IMR-90 (cell line): ENCODE measurements around the gene DNAH5. TPM values are rescaled to one million over a fixed set of nuclear protein-coding genes. Genes with fewer than 3 reads are reported as not detected.
A peak's percentile ranks its signal among the peaks of the same experiment; 100 is the strongest.

Experiments used
- ATAC-seq: fragments of 200-7000 bp; cut with Tn5 transposase; 2 replicates; pipeline ENCODE4 v1.9.1; 2020; ENCODE audit warnings: low read depth, mild to moderate bottlenecking, moderate library complexity
- BruUV-seq: library from RNA; stranded (reverse); fragments of 400-500 nt; replicated peaks from 2 replicates; lab custom pipeline; 2021; lab: Mats Ljungman, UMichigan
- CTCF ChIA-PET: fragments of 300-600 bp; formaldehyde crosslinking; extraction: SDS; loops from one replicate; lab custom pipeline; 2021; ENCODE audit warnings: antibody characterized with exemption; lab: Yijun Ruan, JAX
- POLR2A ChIA-PET: fragments of 300-600 bp; sonication (Branson Sonifier 250); formaldehyde crosslinking; loops from one replicate; lab custom pipeline; 2022; ENCODE audit warnings: antibody characterized with exemption; ENCODE audit not compliant: unreplicated experiment; lab: Charles Lee
- DNase-seq: peaks from one replicate; pipeline ENCODE4 v3.0.0; 2013
- H2AFZ ChIP-seq: replicated peaks from 2 replicates; pipeline ENCODE3; 2013; ENCODE audit warnings: low read length, mild to moderate bottlenecking; ENCODE audit not compliant: poor library complexity
- H2AK5ac ChIP-seq: 2 replicates; pipeline ENCODE4 v1.6.1; 2013; ENCODE audit warnings: low read depth, low read length, inconsistent platforms
- H2AK9ac ChIP-seq: replicated peaks from 2 replicates; pipeline ENCODE3; 2013; ENCODE audit warnings: mild to moderate bottlenecking, low read depth, low read length, moderate library complexity; ENCODE audit not compliant: poor library complexity
- H2BK120ac ChIP-seq: 2 replicates; pipeline ENCODE4 v1.6.1; 2013; ENCODE audit warnings: low read depth, low read length, inconsistent platforms
- H2BK15ac ChIP-seq: 3 replicates; pipeline ENCODE4 v1.6.1; 2013; ENCODE audit warnings: low read depth, low read length, inconsistent platforms
- H2BK20ac ChIP-seq: 2 replicates; pipeline ENCODE4 v1.6.1; 2013; ENCODE audit warnings: low read depth, mild to moderate bottlenecking, inconsistent platforms, low read length, moderate library complexity
- H2BK5ac ChIP-seq: 2 replicates; pipeline ENCODE4 v1.6.1; 2013; ENCODE audit warnings: mild to moderate bottlenecking, low read depth, low read length, inconsistent platforms; ENCODE audit not compliant: poor library complexity, severe bottlenecking
- H3K14ac ChIP-seq: replicated peaks from 2 replicates; pipeline ENCODE4 v1.6.1; 2013; ENCODE audit warnings: low read depth, low read length, inconsistent platforms
- H3K18ac ChIP-seq: 2 replicates; pipeline ENCODE4 v1.6.1; 2013; ENCODE audit warnings: low read depth, low read length, control low read depth
- H3K23ac ChIP-seq: 2 replicates; pipeline ENCODE4 v1.6.1; 2013; ENCODE audit warnings: low read depth, low read length, inconsistent platforms
- H3K27ac ChIP-seq: 2 replicates; pipeline ENCODE4 v1.5.1; 2013; ENCODE audit warnings: mild to moderate bottlenecking, control low read depth, low read length; ENCODE audit not compliant: insufficient read depth
- H3K27me3 ChIP-seq: 2 replicates; pipeline ENCODE4 v1.6.1; 2013; ENCODE audit warnings: low read length; ENCODE audit not compliant: control insufficient read depth, insufficient read depth
- H3K36me3 ChIP-seq: 2 replicates; pipeline ENCODE4 v1.6.1; 2013; ENCODE audit warnings: low read length, mixed read lengths; ENCODE audit not compliant: control insufficient read depth, insufficient read depth
- H3K4ac ChIP-seq: 2 replicates; pipeline ENCODE4 v1.6.1; 2013; ENCODE audit warnings: low read depth, low read length, inconsistent platforms
- H3K4me1 ChIP-seq: 2 replicates; pipeline ENCODE4 v1.6.1; 2013; ENCODE audit warnings: low read length, mixed read lengths; ENCODE audit not compliant: control insufficient read depth, insufficient read depth
- H3K4me2 ChIP-seq: 2 replicates; pipeline ENCODE4 v1.6.1; 2013; ENCODE audit warnings: low read depth, mild to moderate bottlenecking, control low read depth, low read length, moderate library complexity
- H3K4me3 ChIP-seq: 2 replicates; pipeline ENCODE4 v1.5.1; 2013; ENCODE audit warnings: low read depth, mild to moderate bottlenecking, control low read depth, low read length, moderate library complexity; ENCODE audit not compliant: insufficient read depth
- H3K56ac ChIP-seq: 2 replicates; pipeline ENCODE4 v1.6.1; 2013; ENCODE audit warnings: low read length, inconsistent platforms; ENCODE audit not compliant: insufficient read depth; ENCODE audit errors: extremely low read depth
- H3K79me1 ChIP-seq, 2 experiments: 2 replicates each; pipeline ENCODE4 v1.6.1; 2013; ENCODE audit warnings: low read length in 2 of 2, inconsistent platforms in 1 of 2, low read depth in 1 of 2
- H3K9ac ChIP-seq: 2 replicates; pipeline ENCODE4 v1.6.1; 2013; ENCODE audit warnings: low read depth, low read length, control low read depth
- H3K9me1 ChIP-seq: 2 replicates; pipeline ENCODE4 v1.6.1; 2013; ENCODE audit warnings: low read length, inconsistent platforms; ENCODE audit not compliant: insufficient read depth
- H3K9me3 ChIP-seq: 2 replicates; pipeline ENCODE4 v1.6.1; 2013; ENCODE audit warnings: low read length; ENCODE audit not compliant: control insufficient read depth, insufficient read depth
- H4K20me1 ChIP-seq: 2 replicates; pipeline ENCODE4 v1.6.1; 2013; ENCODE audit warnings: low read length, inconsistent platforms; ENCODE audit not compliant: insufficient read depth
- H4K5ac ChIP-seq: 2 replicates; pipeline ENCODE4 v1.6.1; 2013; ENCODE audit warnings: mild to moderate bottlenecking, low read depth, low read length, control low read depth
- H4K8ac ChIP-seq, 2 experiments: 2 replicates each; pipeline ENCODE4 v1.6.1; 2013; ENCODE audit warnings: low read depth in 2 of 2, low read length in 2 of 2, control low read depth in 1 of 2, inconsistent platforms in 1 of 2
- H4K91ac ChIP-seq: 2 replicates; pipeline ENCODE4 v1.6.1; 2013; ENCODE audit warnings: low read depth, low read length, inconsistent platforms; ENCODE audit not compliant: insufficient read depth
- BHLHE40 ChIP-seq: fragments of 150-350 bp; IDR thresholded peaks from 2 replicates; pipeline ENCODE4 v1.6.1; 2016; ENCODE audit warnings: mild to moderate bottlenecking, low read depth, low read length
- CHD1 ChIP-seq: IDR thresholded peaks from 2 replicates; pipeline ENCODE4 v1.6.1; 2012; ENCODE audit warnings: low read depth, low read length, improper control_type of control experiment
- MAFK ChIP-seq: IDR thresholded peaks from 2 replicates; pipeline ENCODE4 v1.6.1; 2012; ENCODE audit warnings: low read depth, low read length, improper control_type of control experiment
- MAZ ChIP-seq: IDR thresholded peaks from 2 replicates; pipeline ENCODE4 v1.6.1; 2012; ENCODE audit warnings: low read depth, mild to moderate bottlenecking, low read length, improper control_type of control experiment, moderate library complexity, borderline replicate concordance
- MXI1 ChIP-seq: IDR thresholded peaks from 2 replicates; pipeline ENCODE4 v1.6.1; 2012; ENCODE audit warnings: low read depth, mild to moderate bottlenecking, low read length, moderate library complexity, borderline replicate concordance
- NFE2L2 ChIP-seq: fragments of 150-350 bp; IDR thresholded peaks from 2 replicates; pipeline ENCODE4 v1.6.1; 2016; ENCODE audit warnings: low read depth, mild to moderate bottlenecking, low read length
- POLR2A ChIP-seq: IDR thresholded peaks from 2 replicates; pipeline ENCODE4 v1.6.1; 2012; ENCODE audit warnings: mild to moderate bottlenecking, low read depth, low read length
- RAD21 ChIP-seq: IDR thresholded peaks from 2 replicates; pipeline ENCODE4 v1.6.1; 2012; ENCODE audit warnings: low read length, improper control_type of control experiment
- RFX5 ChIP-seq: IDR thresholded peaks from 2 replicates; pipeline ENCODE4 v1.8.0; 2012; ENCODE audit warnings: low read depth, mild to moderate bottlenecking, low read length, moderate library complexity
- SMC3 ChIP-seq: fragments of 150-350 bp; IDR thresholded peaks from 2 replicates; pipeline ENCODE4 v1.6.1; 2016; ENCODE audit warnings: low read depth, mild to moderate bottlenecking, antibody characterized with exemption, low read length, moderate library complexity
- WGBS, 2 experiments: methylation state at CpG; one replicate each; pipeline versions ENCODE4 v1.1.5 to v1.1.7; 2013; ENCODE audit warnings: missing lambda C conversion rate in 2 of 2; ENCODE audit not compliant: insufficient read length in 1 of 2; ENCODE audit errors: extremely low coverage in 2 of 2; 5-methylcytosine and 5-hydroxymethylcytosine counted together
- dilution Hi-C: fragments of 300-500 bp; cut with HindIII; formaldehyde crosslinking; loops from one replicate; pipeline ENCODE4 v1.14.3; 2018; ENCODE audit warnings: low sequenced_read_pairs; ENCODE audit not compliant: unreplicated experiment
- in situ Hi-C: fragments of 300-500 bp; cut with MboI; formaldehyde crosslinking; loops from 3 replicates; pipeline ENCODE4 v1.14.3; 2019; ENCODE audit warnings: low sequenced_read_pairs, inconsistent platforms, mixed read lengths
- intact Hi-C: fragments of 100-400 bp; cut with micrococcal nuclease; formaldehyde crosslinking; loops from 2 replicates; pipeline ENCODE4 v1.10.0; 2022
- polyA plus RNA-seq, 3 experiments: library from polyadenylated mRNA; depleted of rRNA; stranded (reverse); fragments of >200 nt; gene quantifications; 2 replicates each; pipeline ENCODE4 v1.2.3, GENCODE V29; 2012; ENCODE audit warnings: low replicate concordance in 1 of 3
- total RNA-seq: library from RNA; depleted of rRNA; stranded (reverse); fragments of >200 nt; gene quantifications from 2 replicates; pipeline ENCODE4 v1.2.3, GENCODE V29; 2012
- TF ChIP-seq, protein P1 (sequence below): conservative IDR thresholded peaks from 2 replicates; pipeline ENCODE4 v1.5.1; 2012; ENCODE audit warnings: mild to moderate bottlenecking, low read depth, low read length, improper control_type of control experiment
- TF ChIP-seq, protein P2 (sequence below): fragments of 150-350 bp; IDR thresholded peaks from 2 replicates; pipeline ENCODE4 v1.6.1; 2016; ENCODE audit warnings: low read depth, mild to moderate bottlenecking, low read length, moderate library complexity, borderline replicate concordance
- TF ChIP-seq, protein P3 (sequence below): fragments of 150-350 bp; IDR thresholded peaks from 2 replicates; pipeline ENCODE4 v1.6.1; 2017; ENCODE audit warnings: mild to moderate bottlenecking, antibody characterized with exemption, low read length, low read depth

Gene DNAH5
- total and polyA plus RNA-seq, 2 of the 4 experiments (the other 2 are of a cell fraction): 1.9 to 4.3 TPM

DNA sequence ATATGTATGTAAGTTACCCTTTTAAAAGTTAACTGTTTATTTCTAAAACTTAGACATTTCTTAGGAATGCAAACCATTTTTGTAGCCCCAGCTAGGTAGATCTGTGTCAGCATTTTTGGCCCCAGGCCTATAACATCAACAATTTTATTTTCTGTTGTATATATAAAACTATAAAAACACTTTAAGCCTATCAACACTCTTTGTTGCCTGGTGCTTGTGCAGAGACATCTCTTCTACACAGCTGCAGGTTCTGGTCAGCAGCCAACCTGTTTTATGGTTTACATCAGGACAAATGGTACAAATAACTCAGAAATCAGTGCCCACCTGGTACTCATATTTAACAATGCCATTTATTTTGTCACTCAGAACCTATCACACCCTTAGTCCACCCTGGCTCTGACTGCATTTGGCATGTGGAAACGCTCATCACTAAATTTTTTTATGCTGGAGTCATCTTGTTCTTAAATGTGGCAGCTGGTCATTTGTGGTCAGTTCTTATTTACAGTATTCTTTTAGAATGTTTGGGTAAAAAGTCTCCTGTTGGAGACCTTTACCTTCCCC is 173.4 kb downstream of the DNAH5 start (continued):
- peak; percentile 18; the same call in 1 of the 2 replicates for TF ChIP-seq BHLHE40

DNA sequence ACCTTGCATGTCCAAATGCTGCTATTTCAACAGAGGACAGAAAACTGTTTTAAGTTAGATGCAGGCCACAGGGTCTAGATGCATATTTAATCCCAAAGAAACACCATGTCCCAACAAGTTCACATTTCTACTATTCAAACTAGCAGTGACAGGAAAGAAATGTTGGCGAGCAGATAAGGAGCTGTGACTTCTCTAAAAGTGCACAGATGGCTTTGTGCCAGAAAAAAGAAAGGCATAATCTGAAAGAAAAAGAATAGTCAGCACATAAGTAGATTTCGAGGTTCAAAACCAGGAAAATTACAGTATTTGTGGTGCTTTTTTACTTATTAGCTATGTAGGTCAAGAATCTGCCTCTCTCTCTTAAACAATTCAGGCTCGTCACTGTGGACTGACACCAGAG is 178.3 kb downstream of the DNAH5 start:
- Histone ChIP-seq H3K4me2 (no peak overlapping the region), H2AK9ac (no peak overlapping the region), H4K91ac (no peak overlapping the region), H3K4ac (0 out of 2 replicates have a peak overlapping the region, but pooled peaks have one; percentile 33), H3K23ac (no peak overlapping the region), H2BK20ac (peak overlapping the region; percentile 59; the same call in 1 of the 2 replicates), H3K27me3 (no peaks in the 10 kb centered on the region), H2BK5ac (no peak overlapping the region), H3K14ac (no peak overlapping the region), H4K20me1 (no peaks in the 10 kb centered on the region), H3K9me3 (no peaks in the 10 kb centered on the region), H2AFZ (no peak overlapping the region), H3K9me1 (peaks cover 10% of the 10 kb centered on the region), H4K8ac (no peak overlapping the region), H3K79me1 (no peaks in the 10 kb centered on the region), H3K36me3 (peaks cover 10% of the 10 kb centered on the region), H3K4me1 (peaks cover 11% of the 10 kb centered on the region), H2BK15ac (peak overlapping the region; percentile 56; the same call in 1 of the 3 replicates), H3K56ac (no peak overlapping the region), H3K4me3 (no peak overlapping the region), H2AK5ac (peak overlapping the region; percentile 32; the same call in 1 of the 2 replicates), H3K9ac (no peak overlapping the region), H3K27ac (no peak overlapping the region), H2BK120ac (peak overlapping the region; percentile 7; the same call in 1 of the 2 replicates), H4K5ac (no peak overlapping the region), H3K18ac (peak overlapping the region; percentile 24; the same call in 1 of the 2 replicates)
- no CpG with 5 or more reads among the region's 3 CpGs for whole genome bisulfite sequencing, 2 experiments
- POLR2A ChIA-PET: no interaction called here
- dilution Hi-C loops: no loop called here
- in situ Hi-C loops: no loop called here
- ATAC-seq (no peak), DNase-seq (no peak)
- intact Hi-C loops: no loop called here
- CTCF ChIA-PET: no interaction called here
- BruUV-seq: no TSS peak
- TF ChIP-seq BHLHE40 (no peak), NFE2L2 (no peak), SMC3 (no peak), MAZ (no peak), CHD1 (no peak), RAD21 (no peak), RFX5 (no peak), MXI1 (no peak), POLR2A (no peak), MAFK (no peak)
- TF ChIP-seq, protein P1, sequence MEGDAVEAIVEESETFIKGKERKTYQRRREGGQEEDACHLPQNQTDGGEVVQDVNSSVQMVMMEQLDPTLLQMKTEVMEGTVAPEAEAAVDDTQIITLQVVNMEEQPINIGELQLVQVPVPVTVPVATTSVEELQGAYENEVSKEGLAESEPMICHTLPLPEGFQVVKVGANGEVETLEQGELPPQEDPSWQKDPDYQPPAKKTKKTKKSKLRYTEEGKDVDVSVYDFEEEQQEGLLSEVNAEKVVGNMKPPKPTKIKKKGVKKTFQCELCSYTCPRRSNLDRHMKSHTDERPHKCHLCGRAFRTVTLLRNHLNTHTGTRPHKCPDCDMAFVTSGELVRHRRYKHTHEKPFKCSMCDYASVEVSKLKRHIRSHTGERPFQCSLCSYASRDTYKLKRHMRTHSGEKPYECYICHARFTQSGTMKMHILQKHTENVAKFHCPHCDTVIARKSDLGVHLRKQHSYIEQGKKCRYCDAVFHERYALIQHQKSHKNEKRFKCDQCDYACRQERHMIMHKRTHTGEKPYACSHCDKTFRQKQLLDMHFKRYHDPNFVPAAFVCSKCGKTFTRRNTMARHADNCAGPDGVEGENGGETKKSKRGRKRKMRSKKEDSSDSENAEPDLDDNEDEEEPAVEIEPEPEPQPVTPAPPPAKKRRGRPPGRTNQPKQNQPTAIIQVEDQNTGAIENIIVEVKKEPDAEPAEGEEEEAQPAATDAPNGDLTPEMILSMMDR: no peak
- TF ChIP-seq, protein P2, sequence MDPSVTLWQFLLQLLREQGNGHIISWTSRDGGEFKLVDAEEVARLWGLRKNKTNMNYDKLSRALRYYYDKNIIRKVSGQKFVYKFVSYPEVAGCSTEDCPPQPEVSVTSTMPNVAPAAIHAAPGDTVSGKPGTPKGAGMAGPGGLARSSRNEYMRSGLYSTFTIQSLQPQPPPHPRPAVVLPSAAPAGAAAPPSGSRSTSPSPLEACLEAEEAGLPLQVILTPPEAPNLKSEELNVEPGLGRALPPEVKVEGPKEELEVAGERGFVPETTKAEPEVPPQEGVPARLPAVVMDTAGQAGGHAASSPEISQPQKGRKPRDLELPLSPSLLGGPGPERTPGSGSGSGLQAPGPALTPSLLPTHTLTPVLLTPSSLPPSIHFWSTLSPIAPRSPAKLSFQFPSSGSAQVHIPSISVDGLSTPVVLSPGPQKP: no peak
- TF ChIP-seq, protein P3, sequence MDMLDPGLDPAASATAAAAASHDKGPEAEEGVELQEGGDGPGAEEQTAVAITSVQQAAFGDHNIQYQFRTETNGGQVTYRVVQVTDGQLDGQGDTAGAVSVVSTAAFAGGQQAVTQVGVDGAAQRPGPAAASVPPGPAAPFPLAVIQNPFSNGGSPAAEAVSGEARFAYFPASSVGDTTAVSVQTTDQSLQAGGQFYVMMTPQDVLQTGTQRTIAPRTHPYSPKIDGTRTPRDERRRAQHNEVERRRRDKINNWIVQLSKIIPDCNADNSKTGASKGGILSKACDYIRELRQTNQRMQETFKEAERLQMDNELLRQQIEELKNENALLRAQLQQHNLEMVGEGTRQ: no peak
